Endothelial cell of umbilical vein (primary cell): ENCODE results near the gene CSNK1A1. TPM values are rescaled to one million over a fixed set of nuclear protein-coding genes. Genes with fewer than 3 reads are reported as not detected.

Experiments
- BruUV-seq: library from RNA; stranded (reverse); fragments of 400-500 nt; replicated peaks from 2 replicates; lab custom pipeline; 2021; lab: Mats Ljungman, UMichigan
- CTCF ChIA-PET: fragments of 300-600, 350-600 bp; sonication (Branson Sonifier 250); formaldehyde crosslinking; loops from one replicate; lab custom pipeline; 2021; ENCODE audit warnings: antibody characterized with exemption, inconsistent platforms; lab: Charles Lee
- POLR2A ChIA-PET: fragments of 300-600, 350-600 bp; sonication (Branson Sonifier 250); formaldehyde crosslinking; loops from one replicate; lab custom pipeline; 2021; ENCODE audit warnings: antibody characterized with exemption, inconsistent platforms; lab: Charles Lee
- DNase-seq: peaks from one replicate; pipeline ENCODE4 v3.0.0-alpha.2; 2011; ENCODE audit warnings: low read depth, low spot score
- FAIRE-seq: peaks from 2 replicates; lab custom pipeline; 2011; peaks lifted over from hg19 to GRCh38; lab: Jason Lieb, UNC
- H2AFZ ChIP-seq: 2 replicates; pipeline ENCODE4 v1.6.0; 2012; ENCODE audit warnings: low read depth, low read length, control low read depth, inconsistent platforms
- H3K27ac ChIP-seq: 2 replicates; pipeline ENCODE4 v1.5.1; 2011; ENCODE audit warnings: low read depth, mild to moderate bottlenecking, control low read depth, low read length, moderate library complexity; ENCODE audit not compliant: insufficient read depth
- H3K27me3 ChIP-seq, 2 experiments: 2 replicates each; pipeline versions ENCODE4 v1.6.0 to v1.6.1; 2011; ENCODE audit warnings: low read length in 2 of 2, mixed read lengths in 1 of 2; ENCODE audit not compliant: control insufficient read depth in 2 of 2, insufficient read depth in 2 of 2
- H3K36me3 ChIP-seq, 2 experiments: 2 replicates in 1 of 2; 3 replicates in 1 of 2; pipeline ENCODE4 v1.5.1; 2011; ENCODE audit warnings: low read length in 2 of 2, mild to moderate bottlenecking in 1 of 2, moderate library complexity in 1 of 2; ENCODE audit not compliant: control insufficient read depth in 2 of 2, insufficient read depth in 2 of 2; ENCODE audit errors: extremely low read depth in 1 of 2
- H3K4me1 ChIP-seq: 3 replicates; pipeline ENCODE4 v1.5.1; 2011; ENCODE audit warnings: mild to moderate bottlenecking, low read length; ENCODE audit not compliant: control insufficient read depth, insufficient read depth; ENCODE audit errors: extremely low read depth
- H3K4me2 ChIP-seq: 2 replicates; pipeline ENCODE4 v1.6.1; 2011; ENCODE audit warnings: low read length, control low read depth, mixed read lengths; ENCODE audit not compliant: insufficient read depth
- H3K4me3 ChIP-seq, 3 experiments: fragments of 200-600 bp in 1 of 3; sonication (generic), shearing (Covaris generic) in 1 of 3; replicated peaks in 1 of 3; 2 replicates each; pipeline ENCODE4 v1.5.1; 2011 to 2016; ENCODE audit warnings: control low read depth in 3 of 3, low read length in 3 of 3, mild to moderate bottlenecking in 2 of 3, inconsistent platforms in 1 of 3, low read depth in 1 of 3, moderate library complexity in 1 of 3; ENCODE audit not compliant: insufficient read depth in 1 of 3
- H3K79me2 ChIP-seq: 2 replicates; pipeline ENCODE4 v1.6.0; 2012; ENCODE audit warnings: low read length, inconsistent platforms; ENCODE audit not compliant: control insufficient read depth, insufficient read depth
- H3K9ac ChIP-seq: replicated peaks from 2 replicates; pipeline ENCODE3; 2011; ENCODE audit warnings: low read length, control low read depth; ENCODE audit not compliant: insufficient read depth; ENCODE audit errors: extremely low read depth
- H3K9me1 ChIP-seq: replicated peaks from 3 replicates; pipeline ENCODE4 v1.6.0; 2011; ENCODE audit warnings: mild to moderate bottlenecking, low read length; ENCODE audit not compliant: control insufficient read depth, insufficient read depth; ENCODE audit errors: extremely low read depth
- H3K9me3 ChIP-seq: replicated peaks from 2 replicates; pipeline ENCODE4 v1.5.1; 2012; ENCODE audit warnings: low read length, inconsistent platforms; ENCODE audit not compliant: control insufficient read depth, insufficient read depth
- H4K20me1 ChIP-seq: replicated peaks from 2 replicates; pipeline ENCODE3; 2011; ENCODE audit warnings: mild to moderate bottlenecking, low read length; ENCODE audit not compliant: control insufficient read depth, insufficient read depth; ENCODE audit errors: extremely low read depth
- CTCF ChIP-seq, 2 donors: IDR thresholded peaks; 1 replicate in 1 of 2; 2 replicates in 1 of 2; pipeline ENCODE4 v1.5.1; 2011; ENCODE audit warnings: low read length in 2 of 2, mild to moderate bottlenecking in 2 of 2, moderate library complexity in 2 of 2, control low read depth in 1 of 2, inconsistent platforms in 1 of 2, low read depth in 1 of 2; ENCODE audit not compliant: insufficient read depth in 1 of 2; ENCODE audit errors: extremely low read depth in 1 of 2
- EZH2 ChIP-seq: IDR thresholded peaks from 2 replicates; pipeline ENCODE4 v1.6.1; 2012; ENCODE audit warnings: borderline replicate concordance, low read depth, mild to moderate bottlenecking, moderate library complexity, low read length, inconsistent platforms; ENCODE audit not compliant: severe bottlenecking
- FOS ChIP-seq: IDR thresholded peaks from 2 replicates; pipeline ENCODE4 v1.6.1; 2011; ENCODE audit warnings: mild to moderate bottlenecking, low read length, moderate library complexity, borderline replicate concordance; ENCODE audit not compliant: insufficient read depth
- GATA2 ChIP-seq: IDR thresholded peaks from 2 replicates; pipeline ENCODE4 v1.7.0; 2011; ENCODE audit warnings: low read depth, mild to moderate bottlenecking, moderate library complexity, mixed read lengths, low read length; ENCODE audit not compliant: insufficient read length, insufficient read depth
- JUN ChIP-seq: IDR thresholded peaks from 2 replicates; pipeline ENCODE4 v1.6.1; 2011; ENCODE audit warnings: borderline replicate concordance, low read depth; ENCODE audit not compliant: insufficient read length, insufficient read depth
- MAX ChIP-seq: IDR thresholded peaks from 2 replicates; pipeline ENCODE4 v1.6.1; 2011; ENCODE audit not compliant: insufficient read depth, insufficient read length
- MYC ChIP-seq: IDR thresholded peaks from one replicate; pipeline ENCODE4 v1.6.1; 2011; ENCODE audit warnings: mild to moderate bottlenecking, low read depth, low read length
- POLR2A ChIP-seq: IDR thresholded peaks from 2 replicates; pipeline ENCODE4 v1.6.1; 2012; ENCODE audit warnings: low read depth, mild to moderate bottlenecking, control low read depth, low read length
- POLR2AphosphoS5 ChIP-seq: IDR thresholded peaks from 2 replicates; pipeline ENCODE4 v1.6.1; 2012; ENCODE audit warnings: low read depth, mild to moderate bottlenecking, control low read depth, low read length, moderate library complexity; ENCODE audit not compliant: insufficient read depth
- dilution Hi-C: fragments of 300-500 bp; cut with MboI; formaldehyde crosslinking; loops from one replicate; pipeline ENCODE4 v1.15.0; 2019; ENCODE audit warnings: low sequenced_read_pairs; ENCODE audit not compliant: extremely low pct_ligation_motif_present
- intact Hi-C: fragments of 100-400 bp; cut with micrococcal nuclease; formaldehyde crosslinking; loops from one replicate; pipeline ENCODE4 v1.10.0; 2022
- polyA plus RNA-seq, 4 experiments: library from polyadenylated mRNA; depleted of rRNA in 3 of 4; stranded (reverse) in 3 of 4; unstranded in 1 of 4; fragments of >200 nt; gene quantifications; 2 replicates each; pipeline versions ENCODE4 v1.2.1 to v1.2.3, GENCODE V29; 2011 to 2012; ENCODE audit warnings: missing spikeins in 1 of 4
- total RNA-seq: library from RNA; stranded (reverse); gene quantifications from 2 replicates; pipeline ENCODE4 v1.2.3, GENCODE V29; 2021

The CSNK1A1 gene
- total and polyA plus RNA-seq, 2 donors (not counting 3 experiments of a cell fraction or from before 2014, with no cell fraction given), result 74.1 to 253 TPM

- H3K9me1 ChIP-seq, result no peaks in the 10 kb centered on the region
- no peaks in the 10 kb centered on the region for H3K9me3 ChIP-seq
- peaks cover 16% of the 10 kb centered on the region for H3K4me1 ChIP-seq
- intact Hi-C loops, result no loop called here
- ChIA-PET POLR2A (no interaction called here), CTCF (interaction anchor here (1.0 to 1.4 kb wide), 3 partner anchors 20 to 204 kb away, joined by 3 to 5 read pairs (median 3); no protein-coding TSS in a partner anchor)
- DNase-seq (peak; percentile 50), FAIRE-seq (no peak)
- H3K36me3 ChIP-seq, result no peaks in the 10 kb centered on the region
- H2AFZ ChIP-seq, result no peak overlapping the region
- dilution Hi-C loops, result no loop called here
- no peaks in the 10 kb centered on the region for H3K79me2 ChIP-seq
- no peak overlapping the region for H3K4me2 ChIP-seq
- H3K4me3 ChIP-seq, result no peak overlapping the region
- peaks cover 0 to 1% of the 10 kb centered on the region in 2 experiments for H3K27me3 ChIP-seq
- H3K9ac ChIP-seq, result no peak overlapping the region
- BruUV-seq, result no TSS peak
- H3K27ac ChIP-seq, result no peak overlapping the region
- TF ChIP-seq POLR2A, result no peak
- H4K20me1 ChIP-seq, result no peaks in the 10 kb centered on the region
Observed at GRCh38 chr5:149586708-149587318, 35.6 kb upstream of the CSNK1A1 start.

DNA sequence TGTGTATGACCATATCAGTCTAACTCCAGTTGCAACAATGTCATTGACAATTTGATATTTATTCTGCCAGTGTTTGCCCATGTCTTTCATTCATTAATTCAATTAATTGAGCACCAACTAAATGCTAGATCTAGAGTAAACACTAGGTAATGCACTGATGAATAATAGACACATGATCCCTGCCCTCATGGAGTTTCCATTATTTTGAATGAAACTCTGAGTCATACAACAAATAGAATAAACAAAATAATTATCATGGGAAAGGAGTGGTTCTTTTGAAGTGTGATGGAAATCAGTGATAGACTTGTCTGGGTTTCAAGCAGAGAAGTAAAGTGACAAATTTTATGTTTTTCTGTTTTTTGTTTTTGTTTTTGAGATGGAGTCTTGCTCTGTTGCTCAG lies 34.7 kb upstream of the CSNK1A1 start:
- H2AFZ ChIP-seq, result no peak overlapping the region
- H3K27ac ChIP-seq, result no peak overlapping the region
- ChIA-PET POLR2A (no interaction called here), CTCF (no interaction called here)
- no peak for TF ChIP-seq POLR2A
- TF ChIP-seq CTCF (IDR thresholded peaks at IDR 0.05; ENCODE audit: extremely low read depth in 1 of 2, insufficient read depth in 1 of 2, low read depth in 1 of 2, low read length in 2 of 2), result no peak
- no peak for TF ChIP-seq POLR2AphosphoS5
- no peak for TF ChIP-seq MAX
- no peak for TF ChIP-seq GATA2
- TF ChIP-seq JUN, result no peak
- no peak for TF ChIP-seq EZH2
- TF ChIP-seq FOS, result no peak
- TF ChIP-seq MYC, result no peak
- no peaks in the 10 kb centered on the region for H3K27me3 ChIP-seq
- no peak overlapping the region for H3K4me2 ChIP-seq
- FAIRE-seq, result no peak
- no TSS peak for BruUV-seq
- no peak for DNase-seq
- H3K4me1 ChIP-seq, result peaks cover 21% of the 10 kb centered on the region
- no peaks in the 10 kb centered on the region for H3K79me2 ChIP-seq
- H3K4me3 ChIP-seq, result no peak overlapping the region
- H3K9ac ChIP-seq, result no peak overlapping the region
- H4K20me1 ChIP-seq, result no peaks in the 10 kb centered on the region
- intact Hi-C loops, result no loop called here
- H3K9me1 ChIP-seq, result no peaks in the 10 kb centered on the region
- H3K36me3 ChIP-seq, result no peaks in the 10 kb centered on the region
- no peaks in the 10 kb centered on the region for H3K9me3 ChIP-seq
- dilution Hi-C loops, result no loop called here
